OCI-M2 (cell line): Measurements from ENCODE around the gene SCN4A.
"Not testable (repeated sequence)": the region's sequence is repeated elsewhere in the genome, so short reads cannot be mapped to it uniquely, and the experiment has no call there.

Source experiments
- DNase-seq: peaks from one replicate; lab custom pipeline; 2025; ENCODE audit not compliant: unreplicated experiment; lab: John Stamatoyannopoulos, UW

The SCN4A gene

DNA sequence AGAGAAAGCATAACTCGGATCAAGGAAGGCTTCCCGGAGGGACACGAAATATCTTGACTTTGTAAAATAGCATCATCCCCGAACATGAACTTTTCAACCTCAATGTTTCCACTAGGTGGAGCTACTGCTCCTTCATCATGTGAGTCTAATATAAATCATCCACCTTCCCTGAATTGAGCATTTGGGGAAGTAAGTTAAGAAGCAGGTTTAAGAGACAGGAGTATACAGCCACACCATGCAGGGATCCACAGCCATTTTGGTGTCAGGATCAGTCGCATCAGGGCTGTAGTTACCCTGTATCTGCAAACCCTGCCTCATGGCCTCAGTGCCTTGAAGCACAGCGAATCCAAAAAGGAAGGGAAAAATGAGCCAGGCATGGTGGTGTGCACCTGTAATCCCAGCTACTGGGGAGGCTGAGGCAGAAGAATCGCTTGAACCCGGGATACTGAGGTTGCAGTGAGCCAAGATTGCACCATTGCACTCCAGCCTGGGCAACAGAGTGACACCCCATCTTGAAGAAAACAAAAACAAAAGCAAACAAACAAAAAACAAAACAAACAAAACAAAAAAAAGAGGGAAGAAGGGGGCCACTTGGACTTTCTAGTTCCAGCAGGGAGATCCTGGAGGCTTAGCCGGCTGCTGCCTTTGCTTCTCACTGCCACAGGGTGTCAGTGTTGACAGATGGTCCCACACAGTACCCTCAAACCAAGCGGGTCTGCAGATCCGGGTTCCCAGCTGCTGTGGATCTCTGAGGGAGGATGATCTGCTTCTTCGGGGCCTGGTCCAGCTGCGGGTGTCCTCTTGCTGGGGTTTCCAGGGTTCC lies 83.5 kb downstream of the SCN4A start:
- not testable (repeated sequence) for DNase-seq
